Measurements from ENCODE around the gene PDZD2.

Gene PDZD2

DNA sequence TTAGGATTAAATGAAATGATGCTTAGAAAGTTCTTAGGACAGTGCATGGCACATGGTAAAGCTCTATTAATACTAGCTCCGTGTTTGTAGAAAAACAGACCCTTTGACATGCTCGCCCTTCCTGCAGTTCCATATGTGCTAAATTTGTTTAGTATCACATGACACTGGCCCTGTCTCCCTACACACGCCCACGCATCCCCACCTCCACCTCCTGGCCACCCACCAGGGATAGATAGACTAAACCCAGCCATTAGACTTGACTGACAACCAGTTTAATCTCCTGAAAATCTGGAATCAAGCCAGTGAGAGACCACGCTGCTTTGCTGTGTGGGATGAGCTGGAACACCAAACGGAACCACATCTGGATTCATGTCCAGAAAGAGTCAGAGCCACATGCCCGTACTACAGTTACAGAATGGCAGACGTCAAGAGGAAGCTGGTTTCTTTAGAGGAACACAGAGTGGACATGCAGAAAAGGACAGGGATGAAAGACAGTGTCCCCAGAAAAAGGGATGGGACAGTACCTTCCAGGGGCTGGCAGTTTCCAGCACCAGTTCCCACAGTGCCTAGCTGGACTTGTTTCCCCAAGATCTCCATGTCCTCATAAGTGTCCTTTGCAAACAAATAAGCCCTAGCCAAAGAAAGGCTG lies 186.1 kb downstream of the PDZD2 start:
- H3K27me3 ChIP-seq (replicated peaks; ENCODE audit: control insufficient read depth, insufficient read depth, low read length, poor library complexity, severe bottlenecking): no peaks in the 10 kb centered on the region
- no peaks in the 10 kb centered on the region for H3K4me1 ChIP-seq (ENCODE audit: control insufficient read depth, insufficient read depth, low read length, poor library complexity, severe bottlenecking)
- no peaks in the 10 kb centered on the region for H3K9me3 ChIP-seq (ENCODE audit: control insufficient read depth, low read length)
- DNase-seq: no peak
- no peaks in the 10 kb centered on the region for H3K36me3 ChIP-seq (ENCODE audit: control insufficient read depth, insufficient read depth, low read length)
- H3K27ac ChIP-seq (ENCODE audit: insufficient read depth, low read length, poor library complexity, severe bottlenecking): no peak overlapping the region
- H3K4me3 ChIP-seq (ENCODE audit: insufficient read depth, low read depth, low read length, poor library complexity, severe bottlenecking): no peak overlapping the region

DNA sequence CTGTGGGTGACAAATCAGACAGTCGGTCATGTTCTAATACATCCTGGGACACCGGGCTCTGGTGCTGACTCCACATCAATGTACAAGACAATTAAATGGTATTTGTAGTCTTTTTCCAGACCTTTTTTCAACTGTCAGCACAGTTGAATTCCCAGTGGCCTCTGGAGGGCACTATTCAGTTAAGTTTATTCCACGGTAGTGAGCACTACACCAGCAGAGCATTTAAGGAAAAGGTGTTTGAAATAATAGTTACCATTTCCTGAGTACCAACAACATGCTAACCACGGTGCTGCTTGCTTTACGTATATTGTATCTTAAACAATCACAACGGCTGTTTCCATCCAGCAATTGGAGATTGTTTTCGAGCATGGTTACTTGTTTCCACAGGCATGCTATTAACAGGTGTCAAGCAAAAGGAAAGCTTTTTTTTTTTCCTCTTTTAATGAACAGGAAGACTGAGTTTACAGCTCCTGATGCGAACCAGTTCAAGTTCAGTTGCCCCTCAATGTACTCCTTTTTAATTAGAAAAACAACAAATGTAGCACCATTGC lies 186.7 kb downstream of the PDZD2 start:
- H3K36me3 ChIP-seq (ENCODE audit: control insufficient read depth, insufficient read depth, low read length): no peaks in the 10 kb centered on the region
- no peaks in the 10 kb centered on the region for H3K4me1 ChIP-seq (ENCODE audit: control insufficient read depth, insufficient read depth, low read length, poor library complexity, severe bottlenecking)
- H3K4me3 ChIP-seq (ENCODE audit: insufficient read depth, low read depth, low read length, poor library complexity, severe bottlenecking): no peak overlapping the region
- DNase-seq: no peak
- H3K9me3 ChIP-seq (ENCODE audit: control insufficient read depth, low read length): no peaks in the 10 kb centered on the region
- no peak overlapping the region for H3K27ac ChIP-seq (ENCODE audit: insufficient read depth, low read length, poor library complexity, severe bottlenecking)
- no peaks in the 10 kb centered on the region for H3K27me3 ChIP-seq (replicated peaks; ENCODE audit: control insufficient read depth, insufficient read depth, low read length, poor library complexity, severe bottlenecking)

DNA sequence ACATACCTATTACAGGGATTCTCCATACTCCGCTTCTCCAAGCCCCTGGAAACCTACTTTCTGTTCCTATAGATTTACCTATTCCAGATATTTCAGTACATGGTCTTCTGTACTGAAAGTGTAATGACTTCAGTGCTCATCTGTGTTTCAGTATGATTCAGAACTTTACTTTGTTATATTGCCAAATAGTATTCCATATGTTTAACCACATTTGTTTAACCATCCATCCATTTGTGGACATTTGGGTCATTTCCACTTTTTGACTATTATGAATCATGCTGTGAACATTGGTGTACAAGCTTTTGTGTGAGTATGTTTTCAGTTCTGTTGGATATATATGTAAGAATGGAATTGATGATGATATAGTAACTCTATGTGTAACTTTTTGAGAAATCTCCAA lies 188.9 kb downstream of the PDZD2 start:
- no peaks in the 10 kb centered on the region for H3K4me1 ChIP-seq (ENCODE audit: control insufficient read depth, insufficient read depth, low read length, poor library complexity, severe bottlenecking)
- H3K4me3 ChIP-seq (ENCODE audit: insufficient read depth, low read depth, low read length, poor library complexity, severe bottlenecking): no peak overlapping the region
- H3K36me3 ChIP-seq (ENCODE audit: control insufficient read depth, insufficient read depth, low read length): no peaks in the 10 kb centered on the region
- no peaks in the 10 kb centered on the region for H3K9me3 ChIP-seq (ENCODE audit: control insufficient read depth, low read length)
- H3K27ac ChIP-seq (ENCODE audit: insufficient read depth, low read length, poor library complexity, severe bottlenecking): no peak overlapping the region
- H3K27me3 ChIP-seq (replicated peaks; ENCODE audit: control insufficient read depth, insufficient read depth, low read length, poor library complexity, severe bottlenecking): no peaks in the 10 kb centered on the region
- DNase-seq: no peak

DNA sequence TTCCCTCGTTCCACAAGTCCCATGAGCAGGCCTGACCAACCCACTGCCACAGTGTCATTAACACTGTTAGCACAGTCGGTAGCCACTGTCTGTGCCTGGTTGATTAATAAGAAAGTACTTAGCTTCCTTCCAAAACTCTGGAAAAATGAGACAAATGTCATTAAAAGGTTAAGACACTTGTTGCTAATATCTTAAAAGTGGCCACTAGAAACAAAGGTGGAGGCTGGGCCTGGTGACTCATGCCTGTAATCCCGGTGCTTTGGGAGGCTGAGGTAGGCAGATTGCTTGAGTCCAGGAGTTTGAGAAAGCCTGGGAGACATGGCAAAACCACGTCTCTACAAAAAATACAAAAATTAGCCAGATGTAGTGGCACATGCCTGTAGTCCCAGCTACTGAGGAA lies 194.0 kb downstream of the PDZD2 start:
- H3K27me3 ChIP-seq (replicated peaks; ENCODE audit: control insufficient read depth, insufficient read depth, low read length, poor library complexity, severe bottlenecking): no peaks in the 10 kb centered on the region
- H3K27ac ChIP-seq (ENCODE audit: insufficient read depth, low read length, poor library complexity, severe bottlenecking): no peak overlapping the region
- no peak overlapping the region for H3K4me3 ChIP-seq (ENCODE audit: insufficient read depth, low read depth, low read length, poor library complexity, severe bottlenecking)
- no peaks in the 10 kb centered on the region for H3K4me1 ChIP-seq (ENCODE audit: control insufficient read depth, insufficient read depth, low read length, poor library complexity, severe bottlenecking)
- no peaks in the 10 kb centered on the region for H3K9me3 ChIP-seq (ENCODE audit: control insufficient read depth, low read length)
- DNase-seq: no peak
- no peaks in the 10 kb centered on the region for H3K36me3 ChIP-seq (ENCODE audit: control insufficient read depth, insufficient read depth, low read length)

DNA sequence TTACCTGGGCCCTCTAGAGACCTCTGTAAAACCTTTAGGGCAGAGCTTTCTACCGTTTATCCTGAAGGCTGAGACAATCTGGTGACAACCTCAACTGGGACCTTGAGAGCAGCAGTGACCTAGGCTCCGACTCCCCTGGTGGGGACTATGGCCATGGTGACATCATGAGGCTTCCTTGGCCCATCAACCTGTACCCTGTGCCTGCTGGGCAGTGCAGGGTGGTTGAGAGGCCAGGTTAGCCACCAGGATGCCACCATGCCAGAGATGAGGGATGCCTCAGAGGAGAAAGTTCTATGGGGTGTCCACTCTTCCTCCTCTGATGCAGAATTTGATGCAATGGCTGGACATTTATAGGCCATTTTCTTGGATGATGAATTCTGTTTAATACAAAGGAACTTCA lies 194.8 kb downstream of the PDZD2 start:
- no peak overlapping the region for H3K27ac ChIP-seq (ENCODE audit: insufficient read depth, low read length, poor library complexity, severe bottlenecking)
- H3K4me3 ChIP-seq (ENCODE audit: insufficient read depth, low read depth, low read length, poor library complexity, severe bottlenecking): no peak overlapping the region
- DNase-seq: no peak
- H3K4me1 ChIP-seq (ENCODE audit: control insufficient read depth, insufficient read depth, low read length, poor library complexity, severe bottlenecking): no peaks in the 10 kb centered on the region
- H3K27me3 ChIP-seq (replicated peaks; ENCODE audit: control insufficient read depth, insufficient read depth, low read length, poor library complexity, severe bottlenecking): no peaks in the 10 kb centered on the region
- H3K36me3 ChIP-seq (ENCODE audit: control insufficient read depth, insufficient read depth, low read length): no peaks in the 10 kb centered on the region
- H3K9me3 ChIP-seq (ENCODE audit: control insufficient read depth, low read length): no peaks in the 10 kb centered on the region

DNA sequence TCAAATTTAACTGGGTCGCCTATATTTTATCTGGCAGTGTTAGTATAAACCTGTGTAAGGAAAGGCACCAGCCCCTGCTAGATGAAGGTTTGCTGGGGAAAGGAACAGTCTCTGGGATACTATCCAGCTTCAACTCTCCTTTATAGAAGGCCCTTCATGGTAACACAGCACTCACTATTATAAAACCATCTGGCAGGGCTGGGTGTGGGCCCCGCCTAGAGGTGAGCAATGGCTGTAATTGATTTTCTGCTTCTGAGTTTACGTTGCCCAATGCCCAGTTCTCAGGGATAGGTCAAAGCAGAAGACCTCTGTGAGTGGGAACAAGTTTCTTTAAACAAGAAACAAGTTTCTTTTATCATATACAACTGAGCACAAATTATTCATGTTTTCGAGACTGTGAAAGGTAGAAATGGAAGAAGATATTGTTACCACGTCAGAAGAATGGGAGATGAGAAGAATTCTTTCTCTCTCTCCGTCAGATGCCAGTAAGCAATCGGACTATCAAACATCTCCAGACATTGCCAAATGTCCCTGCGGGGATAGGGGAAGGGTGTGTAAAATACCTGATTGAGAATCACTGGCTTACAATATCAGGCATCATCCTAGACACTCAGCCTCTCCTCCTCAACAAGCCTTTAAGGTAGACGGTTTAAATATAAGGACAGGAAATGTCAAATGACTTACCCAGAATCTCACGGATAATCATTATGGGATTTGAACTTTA lies 205.9 kb downstream of the PDZD2 start:
- no peaks in the 10 kb centered on the region for H3K36me3 ChIP-seq (ENCODE audit: control insufficient read depth, insufficient read depth, low read length)
- no peaks in the 10 kb centered on the region for H3K4me1 ChIP-seq (ENCODE audit: control insufficient read depth, insufficient read depth, low read length, poor library complexity, severe bottlenecking)
- no peak overlapping the region for H3K4me3 ChIP-seq (ENCODE audit: insufficient read depth, low read depth, low read length, poor library complexity, severe bottlenecking)
- no peaks in the 10 kb centered on the region for H3K27me3 ChIP-seq (replicated peaks; ENCODE audit: control insufficient read depth, insufficient read depth, low read length, poor library complexity, severe bottlenecking)
- no peak overlapping the region for H3K27ac ChIP-seq (ENCODE audit: insufficient read depth, low read length, poor library complexity, severe bottlenecking)
- DNase-seq: no peak
- H3K9me3 ChIP-seq (ENCODE audit: control insufficient read depth, low read length): no peaks in the 10 kb centered on the region

DNA sequence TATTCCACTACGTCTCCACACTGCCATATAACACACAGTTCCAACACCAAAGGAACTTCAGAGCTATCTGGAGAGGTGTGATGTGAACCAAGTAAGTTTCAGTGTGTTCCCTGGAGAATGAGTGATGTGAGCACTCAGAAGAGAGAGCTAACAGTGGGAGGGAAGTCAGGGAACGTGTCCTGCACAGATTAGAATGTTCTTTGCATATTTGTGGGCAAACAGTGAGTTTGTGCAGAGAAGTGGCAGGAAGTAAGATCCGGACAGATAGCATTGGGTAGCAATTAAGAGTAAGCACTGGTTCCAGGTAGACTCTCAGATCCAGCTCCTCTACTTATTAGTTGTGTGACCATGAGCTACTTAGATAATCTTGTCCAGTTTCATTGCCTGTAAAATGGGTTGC lies 206.4 kb downstream of the PDZD2 start:
- no peak overlapping the region for H3K4me3 ChIP-seq (ENCODE audit: insufficient read depth, low read depth, low read length, poor library complexity, severe bottlenecking)
- no peaks in the 10 kb centered on the region for H3K9me3 ChIP-seq (ENCODE audit: control insufficient read depth, low read length)
- no peaks in the 10 kb centered on the region for H3K4me1 ChIP-seq (ENCODE audit: control insufficient read depth, insufficient read depth, low read length, poor library complexity, severe bottlenecking)
- DNase-seq: no peak
- no peak overlapping the region for H3K27ac ChIP-seq (ENCODE audit: insufficient read depth, low read length, poor library complexity, severe bottlenecking)
- no peaks in the 10 kb centered on the region for H3K27me3 ChIP-seq (replicated peaks; ENCODE audit: control insufficient read depth, insufficient read depth, low read length, poor library complexity, severe bottlenecking)
- H3K36me3 ChIP-seq (ENCODE audit: control insufficient read depth, insufficient read depth, low read length): no peaks in the 10 kb centered on the region

DNA sequence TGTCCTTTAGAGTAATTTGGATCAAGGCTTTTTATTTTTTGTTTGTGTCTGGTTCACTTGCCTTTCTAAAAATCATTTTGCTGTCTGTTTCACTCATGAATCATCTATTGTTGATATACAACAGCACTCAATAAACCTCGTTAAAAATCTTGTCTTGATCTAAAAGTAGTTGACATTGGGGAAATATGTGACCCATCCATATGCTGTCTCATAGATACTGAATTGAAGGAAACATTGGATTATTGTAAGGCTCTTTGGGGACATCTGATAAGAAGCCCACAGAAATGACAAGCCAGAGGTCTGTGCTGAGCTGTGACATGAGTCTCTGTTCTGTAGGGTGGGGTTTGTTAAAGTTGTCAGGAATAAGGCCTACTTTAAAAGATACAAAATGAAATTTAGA lies 208.0 kb downstream of the PDZD2 start:
- Histone ChIP-seq H3K27ac (ENCODE audit: insufficient read depth, low read length, poor library complexity, severe bottlenecking) (no peak overlapping the region), H3K4me3 (ENCODE audit: insufficient read depth, low read depth, low read length, poor library complexity, severe bottlenecking) (no peak overlapping the region), H3K36me3 (ENCODE audit: control insufficient read depth, insufficient read depth, low read length) (no peaks in the 10 kb centered on the region), H3K4me1 (ENCODE audit: control insufficient read depth, insufficient read depth, low read length, poor library complexity, severe bottlenecking) (no peaks in the 10 kb centered on the region), H3K27me3 (replicated peaks; ENCODE audit: control insufficient read depth, insufficient read depth, low read length, poor library complexity, severe bottlenecking) (no peaks in the 10 kb centered on the region), H3K9me3 (ENCODE audit: control insufficient read depth, low read length) (no peaks in the 10 kb centered on the region)
- no peak for DNase-seq

DNA sequence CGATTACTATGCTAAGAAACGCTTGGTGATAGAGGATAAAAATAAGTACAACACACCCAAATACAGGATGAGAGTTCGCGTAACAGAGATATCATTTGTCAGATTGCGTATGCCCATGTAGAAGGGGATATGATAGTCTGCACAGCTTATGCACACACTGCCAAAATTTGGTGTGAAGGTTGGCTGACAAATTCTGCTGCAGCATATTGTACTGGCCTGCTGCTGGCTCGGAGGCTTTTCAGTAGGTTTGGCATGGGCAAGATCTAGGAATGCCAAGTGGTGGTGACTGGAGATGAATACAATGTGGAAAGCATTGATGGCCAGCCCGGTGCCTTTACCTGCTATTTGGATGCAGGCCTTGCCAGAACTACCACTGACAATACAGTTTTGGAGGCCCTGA lies 208.4 kb downstream of the PDZD2 start:
- Histone ChIP-seq H3K36me3 (ENCODE audit: control insufficient read depth, insufficient read depth, low read length) (no peaks in the 10 kb centered on the region), H3K4me1 (ENCODE audit: control insufficient read depth, insufficient read depth, low read length, poor library complexity, severe bottlenecking) (no peaks in the 10 kb centered on the region), H3K4me3 (ENCODE audit: insufficient read depth, low read depth, low read length, poor library complexity, severe bottlenecking) (no peak overlapping the region), H3K9me3 (ENCODE audit: control insufficient read depth, low read length) (no peaks in the 10 kb centered on the region), H3K27ac (ENCODE audit: insufficient read depth, low read length, poor library complexity, severe bottlenecking) (no peak overlapping the region), H3K27me3 (replicated peaks; ENCODE audit: control insufficient read depth, insufficient read depth, low read length, poor library complexity, severe bottlenecking) (no peaks in the 10 kb centered on the region)
- DNase-seq: no peak

DNA sequence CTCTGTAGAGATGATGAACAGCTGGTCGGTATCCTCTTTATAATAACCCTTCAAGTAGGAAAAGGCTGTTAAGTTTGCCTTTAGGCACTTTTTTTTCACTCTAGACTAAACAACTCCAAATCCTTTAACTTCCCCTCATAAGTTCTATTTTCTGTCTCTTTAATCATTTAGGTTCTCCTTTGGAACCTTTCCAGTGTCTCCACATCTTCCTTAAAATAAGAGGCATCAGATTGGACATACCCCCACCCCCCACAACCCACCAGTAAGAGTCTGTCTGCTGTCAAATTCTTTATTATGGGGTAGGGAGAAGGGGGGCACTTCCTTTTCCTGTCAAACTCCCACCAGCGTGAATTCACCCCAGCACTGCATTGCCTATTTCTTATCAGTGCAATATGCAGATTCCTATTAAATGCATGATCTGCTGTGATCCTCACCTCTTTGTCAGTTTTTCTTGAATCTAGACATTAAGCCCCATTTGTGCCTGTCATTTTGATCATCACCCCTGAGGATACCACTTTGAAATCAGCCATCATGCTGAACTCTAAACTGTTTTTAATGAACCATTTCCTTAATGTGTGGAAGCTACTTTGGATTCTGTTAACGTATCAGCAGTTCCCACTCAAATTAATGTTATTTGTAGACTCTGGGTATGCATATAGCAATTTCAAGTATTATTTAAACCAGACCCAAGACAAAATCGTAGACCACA lies 212.2 kb downstream of the PDZD2 start:
- Histone ChIP-seq H3K4me1 (ENCODE audit: control insufficient read depth, insufficient read depth, low read length, poor library complexity, severe bottlenecking) (peaks cover 7% of the 10 kb centered on the region), H3K9me3 (ENCODE audit: control insufficient read depth, low read length) (no peaks in the 10 kb centered on the region), H3K36me3 (ENCODE audit: control insufficient read depth, insufficient read depth, low read length) (no peaks in the 10 kb centered on the region)

More for the DNA sequence above, 212.2 kb downstream of the PDZD2 start:
- no peak overlapping the region for H3K27ac ChIP-seq (ENCODE audit: insufficient read depth, low read length, poor library complexity, severe bottlenecking)
- H3K27me3 ChIP-seq (replicated peaks; ENCODE audit: control insufficient read depth, insufficient read depth, low read length, poor library complexity, severe bottlenecking): peaks cover 4% of the 10 kb centered on the region
- H3K4me3 ChIP-seq (ENCODE audit: insufficient read depth, low read depth, low read length, poor library complexity, severe bottlenecking): no peak overlapping the region
- no peak for DNase-seq

Measured in effector memory CD4-positive, alpha-beta T cell (primary cell).